Measurements from ENCODE around the gene ENO2. TPM values are rescaled to one million over a fixed set of nuclear protein-coding genes. Genes with fewer than 3 reads are reported as not detected.

ENO2 gene
- polyA plus RNA-seq, 1 of the 3 experiments (the other 2 are of a cell fraction) = 50.6 TPM

- Histone ChIP-seq H3K4me2 (no peak overlapping the region), H3K9me2 (no peaks in the 10 kb centered on the region), H4K20me1 (ENCODE audit: insufficient read depth) (no peaks in the 10 kb centered on the region), H3K79me2 (ENCODE audit: insufficient read depth) (peaks cover 11% of the 10 kb centered on the region), H3K27ac (ENCODE audit: low read depth in 2 of 2, low read length in 1 of 2) (no peak overlapping the region), H3K4me1 (ENCODE audit: control insufficient read depth in 1 of 2, insufficient read depth in 2 of 2, low read depth in 1 of 2, low read length in 1 of 2) (peaks cover 26% of the 10 kb centered on the region in 2 experiments; a peak in 3 of 4 replicates), H3K9me3 (no peaks in the 10 kb centered on the region), H3K9ac (no peak overlapping the region), H2AFZ (ENCODE audit: low read depth) (no peak overlapping the region), H3K4me3 (ENCODE audit: low read depth in 2 of 2, low read length in 1 of 2) (no peak overlapping the region), H3F3A (replicated peaks; ENCODE audit: insufficient read depth) (peaks cover 30% of the 10 kb centered on the region), H3K27me3 (ENCODE audit: insufficient read depth) (no peaks in the 10 kb centered on the region), H3K36me3 (replicated peaks in 1 of 2; ENCODE audit: control insufficient read depth in 1 of 2, insufficient read depth in 2 of 2, low read length in 1 of 2) (peaks cover 6 to 7% of the 10 kb centered on the region in 2 experiments)
- no peak for DNase-seq
- CTCF ChIA-PET = interaction anchor here (1.1 to 8.2 kb wide), 6 partner anchors 15 to 171 kb away, joined by 3 to 134 read pairs (median 11); partner anchors contain the start of genes C12orf57, C1R, RNU7-1 and SPSB2
- 91% methylated on average over 9 of the region's 9 CpGs for WGBS (ENCODE audit: low lambda C conversion rate)
- POLR2A ChIA-PET = interaction anchor here (0.9 to 1.4 kb wide), 4 partner anchors 10 to 39 kb away, joined by 3 to 5 read pairs (median 3); no protein-coding TSS in a partner anchor
- TF ChIP-seq EP300 (IDR thresholded peaks at IDR 0.05; ENCODE audit: borderline replicate concordance in 1 of 2, low read depth in 1 of 2, low read length in 1 of 2) (no peak), SIN3A (IDR thresholded peaks at IDR 0.05; ENCODE audit: borderline replicate concordance, low read depth, low read length) (no peak), RAD21 (IDR thresholded peaks at IDR 0.05; ENCODE audit: low read length) (no peak), USF2 (IDR thresholded peaks at IDR 0.05; ENCODE audit: borderline replicate concordance, low read depth, low read length) (no peak), JUND (IDR thresholded peaks at IDR 0.05) (no peak), IRF3 (IDR thresholded peaks at IDR 0.05; ENCODE audit: low read depth, low read length) (no peak)
These were observed 7.9 kb downstream of the ENO2 start for GRCh38 chr12:6921996-6922946.

- Histone ChIP-seq H3K27ac (ENCODE audit: low read depth in 2 of 2, low read length in 1 of 2) (no peak overlapping the region), H3K36me3 (replicated peaks in 1 of 2; ENCODE audit: control insufficient read depth in 1 of 2, insufficient read depth in 2 of 2, low read length in 1 of 2) (peaks cover 6 to 7% of the 10 kb centered on the region in 2 experiments), H4K20me1 (ENCODE audit: insufficient read depth) (no peaks in the 10 kb centered on the region), H3K4me3 (ENCODE audit: low read depth in 2 of 2, low read length in 1 of 2) (no peak overlapping the region), H3K27me3 (ENCODE audit: insufficient read depth) (no peaks in the 10 kb centered on the region), H3K79me2 (ENCODE audit: insufficient read depth) (peaks cover 17% of the 10 kb centered on the region), H3K9me2 (no peaks in the 10 kb centered on the region), H3F3A (replicated peaks; ENCODE audit: insufficient read depth) (peaks cover 30% of the 10 kb centered on the region), H3K4me2 (no peak overlapping the region), H3K4me1 (ENCODE audit: control insufficient read depth in 1 of 2, insufficient read depth in 2 of 2, low read depth in 1 of 2, low read length in 1 of 2) (peaks cover 26% of the 10 kb centered on the region in 2 experiments; a peak in 3 of 4 replicates), H3K9ac (no peak overlapping the region), H3K9me3 (no peaks in the 10 kb centered on the region), H2AFZ (ENCODE audit: low read depth) (no peak overlapping the region)
- ChIA-PET POLR2A (interaction anchor here (1.1 to 7.3 kb wide), 3 partner anchors 15 to 71 kb away, joined by 4 to 82 read pairs (median 6); partner anchors contain the start of genes C12orf57, RNU7-1 and USP5), CTCF (interaction anchor here (0.8 to 8.2 kb wide), 17 partner anchors 9 to 170 kb away, joined by 3 to 134 read pairs (median 4); partner anchors contain the start of genes C12orf57, C1R, ENO2 and RNU7-1)
- DNase-seq = no peak
- WGBS (ENCODE audit: low lambda C conversion rate) = 91% methylated on average over 10 of the region's 10 CpGs
- TF ChIP-seq RXRA (IDR thresholded peaks at IDR 0.05; ENCODE audit: borderline replicate concordance, low read depth) (no peak), CHD2 (IDR thresholded peaks at IDR 0.05; ENCODE audit: low read length, partially characterized antibody) (no peak), GABPA (IDR thresholded peaks at IDR 0.05; ENCODE audit: low read depth) (no peak), IRF3 (IDR thresholded peaks at IDR 0.05; ENCODE audit: low read depth, low read length) (no peak), NRF1 (IDR thresholded peaks at IDR 0.05; ENCODE audit: low read depth, low read length) (no peak), RFX5 (IDR thresholded peaks at IDR 0.05; ENCODE audit: low read length) (no peak), TEAD4 (IDR thresholded peaks at IDR 0.05; ENCODE audit: borderline replicate concordance, insufficient read depth) (no peak), ZBTB33 (IDR thresholded peaks at IDR 0.05; ENCODE audit: borderline replicate concordance, low read depth) (no peak)
These were observed 8.8 kb downstream of the ENO2 start for GRCh38 chr12:6923003-6923732.

Data from SK-N-SH (cell line).